ENCODE measurements around the gene TAGLN2.
A peak's percentile ranks its signal among the peaks of the same experiment; 100 is the strongest.

TAGLN2 gene

DNA sequence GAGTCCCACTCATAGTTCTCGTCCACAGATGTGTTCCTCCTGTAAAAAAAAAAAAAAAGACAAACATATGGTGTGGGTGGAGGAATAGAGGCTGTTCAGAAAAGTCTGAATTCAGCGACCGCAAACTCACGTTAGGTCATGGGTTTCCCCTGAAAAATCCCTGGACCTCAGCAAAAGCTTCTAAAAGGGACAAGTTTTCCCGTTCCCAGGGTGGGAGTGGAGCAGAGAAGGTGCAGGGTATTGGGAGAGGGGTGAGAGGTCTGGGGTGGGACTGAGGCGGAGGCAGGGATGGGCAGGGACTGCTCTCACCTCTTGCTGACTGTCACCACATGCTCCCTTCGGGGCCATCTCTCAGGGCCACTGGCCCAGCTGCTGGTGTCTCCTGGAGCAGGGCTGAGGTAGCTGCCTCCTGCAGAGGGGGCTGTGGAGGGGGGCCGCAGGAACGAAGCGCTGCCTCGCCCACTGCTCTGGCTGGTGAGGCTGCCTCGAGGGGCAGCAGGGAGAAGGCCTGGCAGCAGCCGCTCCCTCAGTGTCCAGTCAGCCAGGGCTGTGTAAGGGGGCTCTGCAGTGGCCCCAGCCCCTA, 2.6 kb upstream of the TAGLN2 start:
- no peak overlapping the region for H3K27ac Mint-ChIP-seq
- H3K4me3 Mint-ChIP-seq: no peak overlapping the region
- no peak for DNase-seq
- H3K27me3 Mint-ChIP-seq: peaks cover 38% of the 10 kb centered on the region
- no peaks in the 10 kb centered on the region for H3K9me3 Mint-ChIP-seq
- H3K4me1 Mint-ChIP-seq: peaks cover 21% of the 10 kb centered on the region
- H3K36me3 Mint-ChIP-seq: peaks cover 11% of the 10 kb centered on the region
- CTCF ChIA-PET: interaction anchor here (19.5 kb wide), 1 partner anchor 77 kb away, joined by 301 read pairs; no protein-coding TSS in a partner anchor

DNA sequence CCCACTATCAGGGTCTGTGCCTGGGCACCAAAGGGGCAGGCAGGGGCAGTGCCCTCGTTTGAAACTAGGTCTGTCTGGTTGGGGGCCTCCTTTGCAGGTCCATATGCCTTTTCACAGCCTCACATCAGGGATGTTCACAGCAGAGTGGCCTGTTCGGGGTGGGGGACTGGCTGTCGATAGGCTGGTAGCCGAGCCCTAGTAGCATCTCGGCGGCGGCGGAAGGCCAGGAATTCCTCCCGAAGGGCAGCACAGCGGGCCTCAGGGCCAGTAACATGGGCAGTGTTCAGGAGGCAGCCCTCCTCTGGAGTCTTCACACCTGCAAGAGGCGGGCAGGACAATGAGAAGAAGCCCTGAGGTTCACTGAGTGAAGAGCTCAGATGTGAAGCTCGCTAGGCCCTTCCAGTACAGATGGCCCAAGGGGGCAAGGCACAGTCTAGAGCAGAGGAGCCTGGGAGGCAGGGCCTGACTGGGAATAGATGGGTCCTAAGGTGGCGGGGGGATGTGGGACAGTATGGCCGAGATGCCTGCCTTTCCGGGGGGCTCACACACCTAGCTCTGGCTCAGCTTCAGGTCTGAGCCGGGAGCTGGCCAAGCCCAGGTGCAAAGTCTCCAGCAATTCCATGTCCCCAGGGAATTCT, 2.0 kb upstream of the TAGLN2 start:
- no peak overlapping the region for H3K4me3 Mint-ChIP-seq
- peaks cover 31% of the 10 kb centered on the region for H3K27me3 Mint-ChIP-seq
- peaks cover 13% of the 10 kb centered on the region for H3K36me3 Mint-ChIP-seq
- CTCF ChIA-PET: interaction anchor here (1.0 to 19.5 kb wide), 2 partner anchors 8 to 77 kb away, joined by 4 to 301 read pairs; no protein-coding TSS in a partner anchor
- DNase-seq: no peak
- no peak overlapping the region for H3K27ac Mint-ChIP-seq
- H3K4me1 Mint-ChIP-seq: peaks cover 27% of the 10 kb centered on the region
- H3K9me3 Mint-ChIP-seq: no peaks in the 10 kb centered on the region

DNA sequence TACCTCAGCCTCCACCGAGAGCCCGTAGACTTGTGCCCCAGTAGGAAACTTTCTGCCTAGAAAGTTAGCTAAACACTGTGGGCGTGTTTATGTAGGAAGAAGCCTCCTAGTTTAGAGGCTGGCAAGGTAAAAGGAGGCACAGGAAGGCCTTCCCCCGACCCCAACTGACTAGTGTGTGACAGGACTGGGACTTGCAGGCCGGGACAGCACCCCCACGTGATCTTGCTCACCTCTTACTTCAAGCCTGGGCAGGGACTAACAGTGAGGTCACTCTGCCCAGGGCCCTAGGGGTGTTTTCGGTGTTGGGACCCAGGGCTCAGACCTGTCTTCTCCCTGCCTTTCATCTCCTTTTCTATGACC, 392 bp upstream of the TAGLN2 start:
- Mint-ChIP-seq H3K4me3 (peak overlapping the region; percentile 91), H3K9me3 (no peaks in the 10 kb centered on the region), H3K4me1 (peaks cover 43% of the 10 kb centered on the region), H3K36me3 (peaks cover 25% of the 10 kb centered on the region), H3K27me3 (peaks cover 20% of the 10 kb centered on the region), H3K27ac (peak overlapping the region; percentile 94)
- no peak for DNase-seq
- CTCF ChIA-PET: interaction anchor here (1.3 to 19.5 kb wide), 4 partner anchors 11 to 145 kb away, joined by 4 to 301 read pairs (median 28); partner anchors contain the start of gene DUSP23

DNA sequence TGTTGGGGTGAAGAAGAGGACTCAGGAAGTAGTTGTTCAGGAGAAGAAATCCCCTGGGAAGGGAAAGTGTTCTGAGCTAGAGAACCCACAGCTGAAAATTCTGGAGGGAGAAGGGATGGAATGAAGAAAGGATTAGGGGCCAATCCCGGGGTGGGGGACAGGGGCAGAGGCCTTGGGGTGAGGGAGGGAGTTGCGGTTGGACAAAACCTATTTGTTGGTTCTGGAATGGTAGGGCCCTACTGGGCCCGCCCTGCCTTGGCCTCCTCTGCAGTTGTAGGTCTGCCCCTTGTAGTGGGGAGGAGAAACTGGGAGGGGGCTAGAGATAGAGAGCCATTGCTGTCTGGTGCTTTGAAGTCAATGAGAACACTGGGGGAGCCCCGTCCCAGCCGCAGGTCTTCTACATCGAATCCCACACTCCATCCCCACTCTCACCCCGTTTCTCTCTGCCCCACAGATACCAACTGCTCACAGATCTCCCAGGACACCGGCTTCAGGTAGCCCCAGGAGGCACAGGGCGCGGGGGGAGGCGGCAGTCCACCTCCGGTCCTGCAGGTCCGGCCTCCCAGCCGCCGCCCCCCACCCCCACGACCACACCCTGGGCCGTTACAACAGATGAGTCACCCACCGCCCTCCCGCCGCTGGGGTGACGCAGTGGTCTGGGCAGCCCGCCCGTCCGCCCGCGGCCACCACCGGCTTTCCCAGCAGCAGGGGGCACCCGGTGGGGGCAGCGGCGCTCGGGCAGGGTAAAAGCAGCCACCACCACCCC, 1.1 kb downstream of the TAGLN2 start:
- Mint-ChIP-seq H3K9me3 (no peaks in the 10 kb centered on the region), H3K27me3 (peaks cover 15% of the 10 kb centered on the region), H3K4me1 (peaks cover 57% of the 10 kb centered on the region), H3K27ac (peak overlapping the region; percentile 93), H3K36me3 (peaks cover 38% of the 10 kb centered on the region), H3K4me3 (peak overlapping the region; percentile 91)
- CTCF ChIA-PET: interaction anchor here (1.2 to 19.5 kb wide), 5 partner anchors 12 to 144 kb away, joined by 3 to 301 read pairs (median 13); partner anchors contain the start of gene DUSP23
- DNase-seq: peak; percentile 70

DNA sequence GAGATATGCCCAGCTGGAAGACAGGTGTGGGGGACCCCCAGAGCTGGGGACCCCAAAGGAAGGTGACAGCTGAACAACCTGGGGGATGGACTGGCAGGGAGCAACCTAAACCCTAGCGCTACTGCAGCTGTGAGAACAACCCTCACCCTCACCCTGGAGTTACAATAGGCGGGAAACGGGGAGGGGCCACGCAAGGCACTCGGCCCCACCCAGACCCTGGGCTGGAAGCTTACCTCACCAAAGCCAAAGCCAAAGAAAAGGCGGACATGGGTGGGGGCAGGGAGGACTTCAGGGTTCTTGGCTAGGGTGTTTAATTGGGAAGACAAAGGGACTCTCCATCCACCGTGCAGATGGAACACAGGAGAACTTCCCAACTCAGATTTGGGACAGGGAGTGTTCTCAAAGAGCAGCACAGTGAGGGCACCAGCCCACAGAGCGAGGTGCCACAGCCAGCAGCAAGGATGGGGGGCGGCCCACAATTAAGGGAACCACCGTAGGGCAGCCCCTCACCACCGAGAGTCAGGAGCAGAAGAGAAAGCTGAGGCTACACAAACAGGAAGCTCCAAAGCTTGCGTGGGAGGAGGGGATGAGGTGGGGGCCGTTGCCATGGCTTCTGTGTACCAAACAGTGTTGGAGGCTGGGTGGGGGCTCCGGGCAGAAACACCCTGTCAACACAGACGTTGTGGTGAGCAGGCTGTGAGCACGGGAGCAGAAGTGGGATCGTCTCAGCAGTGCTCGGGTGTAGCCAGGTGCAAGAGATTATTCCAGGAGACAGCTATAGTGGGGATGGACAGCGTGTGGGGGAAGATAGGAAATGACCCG, 1.9 kb downstream of the TAGLN2 start:
- H3K4me3 Mint-ChIP-seq: peak overlapping the region; percentile 91
- no peaks in the 10 kb centered on the region for H3K9me3 Mint-ChIP-seq
- peaks cover 44% of the 10 kb centered on the region for H3K36me3 Mint-ChIP-seq
- DNase-seq: peak; percentile 93
- CTCF ChIA-PET: interaction anchor here (1.2 to 19.5 kb wide), 4 partner anchors 13 to 81 kb away, joined by 3 to 301 read pairs (median 28); no protein-coding TSS in a partner anchor
- H3K27ac Mint-ChIP-seq: peak overlapping the region; percentile 93
- H3K27me3 Mint-ChIP-seq: peaks cover 11% of the 10 kb centered on the region
- peaks cover 63% of the 10 kb centered on the region for H3K4me1 Mint-ChIP-seq

- DNase-seq: peak; percentile 45
- Mint-ChIP-seq H3K4me3 (peak overlapping the region; percentile 91), H3K9me3 (no peaks in the 10 kb centered on the region), H3K4me1 (peaks cover 71% of the 10 kb centered on the region), H3K27me3 (peaks cover 11% of the 10 kb centered on the region), H3K36me3 (peaks cover 52% of the 10 kb centered on the region), H3K27ac (peak overlapping the region; percentile 93)
- CTCF ChIA-PET: interaction anchor here (0.7 to 19.5 kb wide), 3 partner anchors 30 to 124 kb away, joined by 3 to 301 read pairs (median 42); no protein-coding TSS in a partner anchor
Observed at GRCh38 chr1:159922511-159923202, 2.6 kb downstream of the TAGLN2 start.

GRCh38 chr1:159921700-159922504, 3.4 kb downstream of the TAGLN2 start:
- Mint-ChIP-seq H3K4me3 (peak overlapping the region; percentile 91), H3K36me3 (peaks cover 58% of the 10 kb centered on the region)

GRCh38 chr1:159921251-159921650, 4.1 kb downstream of the TAGLN2 start:
- Mint-ChIP-seq H3K36me3 (peaks cover 63% of the 10 kb centered on the region), H3K27ac (peak overlapping the region; percentile 93), H3K9me3 (no peaks in the 10 kb centered on the region), H3K27me3 (peaks cover 4% of the 10 kb centered on the region), H3K4me1 (peaks cover 76% of the 10 kb centered on the region), H3K4me3 (peak overlapping the region; percentile 91)
- DNase-seq: no peak
- CTCF ChIA-PET: interaction anchor here (5.3 kb wide), 1 partner anchor 28 kb away, joined by 42 read pairs; no protein-coding TSS in a partner anchor

More at GRCh38 chr1:159921700-159922504, 3.4 kb downstream of the TAGLN2 start:
- H3K4me1 Mint-ChIP-seq: peaks cover 76% of the 10 kb centered on the region
- CTCF ChIA-PET: interaction anchor here (0.7 to 19.5 kb wide), 3 partner anchors 29 to 123 kb away, joined by 3 to 301 read pairs (median 42); no protein-coding TSS in a partner anchor
- peak; percentile 45 for DNase-seq
- H3K27me3 Mint-ChIP-seq: peaks cover 4% of the 10 kb centered on the region
- no peaks in the 10 kb centered on the region for H3K9me3 Mint-ChIP-seq
- peak overlapping the region; percentile 93 for H3K27ac Mint-ChIP-seq

GRCh38 chr1:159920651-159921050, 4.7 kb downstream of the TAGLN2 start:
- no peak overlapping the region for H3K4me3 Mint-ChIP-seq

GRCh38 chr1:159920202-159920601, 5.1 kb downstream of the TAGLN2 start:
- Mint-ChIP-seq H3K4me1 (peaks cover 67% of the 10 kb centered on the region), H3K27ac (peak overlapping the region; percentile 9), H3K27me3 (peaks cover under 1% of the 10 kb centered on the region), H3K36me3 (peaks cover 72% of the 10 kb centered on the region), H3K4me3 (no peak overlapping the region), H3K9me3 (no peaks in the 10 kb centered on the region)
- no peak for DNase-seq
- CTCF ChIA-PET: no interaction called here

More at GRCh38 chr1:159920651-159921050, 4.7 kb downstream of the TAGLN2 start:
- CTCF ChIA-PET: interaction anchor here (5.3 kb wide), 1 partner anchor 28 kb away, joined by 42 read pairs; no protein-coding TSS in a partner anchor
- Mint-ChIP-seq H3K9me3 (no peaks in the 10 kb centered on the region), H3K27me3 (peaks cover 4% of the 10 kb centered on the region), H3K4me1 (peaks cover 70% of the 10 kb centered on the region), H3K36me3 (peaks cover 69% of the 10 kb centered on the region), H3K27ac (peak overlapping the region; percentile 93)
- no peak for DNase-seq

- H3K9me3 Mint-ChIP-seq: no peaks in the 10 kb centered on the region
- H3K27ac Mint-ChIP-seq: peak overlapping the region; percentile 17
- no peak for DNase-seq
- no peaks in the 10 kb centered on the region for H3K27me3 Mint-ChIP-seq
- CTCF ChIA-PET: no interaction called here
- H3K4me3 Mint-ChIP-seq: no peak overlapping the region
- peaks cover 76% of the 10 kb centered on the region for H3K4me1 Mint-ChIP-seq
- peaks cover 75% of the 10 kb centered on the region for H3K36me3 Mint-ChIP-seq
Observed at GRCh38 chr1:159919236-159919865, 6.0 kb downstream of the TAGLN2 start.

All from activated naive CD4-positive, alpha-beta T cell treated with anti-CD3 and anti-CD28 coated beads, Interleukin-2, amount 10 ng/mL, durations not matched to agents 7 days and 5 days (primary cell).